ENCODE measurements around the gene HELZ.
"Not testable (repeated sequence)": the region's sequence is repeated elsewhere in the genome, so short reads cannot be mapped to it uniquely, and the experiment has no call there.

Gene HELZ

DNA sequence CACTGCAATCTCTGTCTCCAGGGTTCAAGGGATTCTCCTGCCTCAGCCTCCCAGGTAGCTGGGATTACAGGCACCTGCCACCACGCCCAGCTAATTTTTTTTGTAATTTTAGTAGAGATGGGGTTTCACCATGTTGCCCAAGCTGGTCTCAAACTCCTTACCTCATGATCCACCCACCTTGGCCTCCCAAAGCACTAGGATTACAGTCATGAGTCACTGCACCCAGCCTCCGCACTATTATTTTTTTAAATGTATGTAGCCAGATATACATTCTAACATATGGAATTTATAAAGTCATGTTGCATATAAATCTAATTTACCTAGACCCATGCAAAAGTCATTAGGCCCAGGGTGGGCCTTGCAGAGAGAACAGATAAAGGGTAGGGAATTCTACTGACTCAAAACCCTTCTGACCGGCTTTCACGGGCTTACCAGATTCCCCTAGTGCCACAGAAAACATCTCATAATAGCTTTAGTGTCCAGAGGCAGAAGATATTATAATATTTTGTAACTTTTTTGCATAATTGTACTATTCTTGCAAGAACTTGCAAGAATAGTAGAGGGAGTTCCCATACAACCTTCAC is 20.5 kb upstream of the HELZ start:
- no peak for DNase-seq (ENCODE audit: low read depth)
- H3K4me3 ChIP-seq (ENCODE audit: low read length): no peak overlapping the region
- TF ChIP-seq, protein P1, sequence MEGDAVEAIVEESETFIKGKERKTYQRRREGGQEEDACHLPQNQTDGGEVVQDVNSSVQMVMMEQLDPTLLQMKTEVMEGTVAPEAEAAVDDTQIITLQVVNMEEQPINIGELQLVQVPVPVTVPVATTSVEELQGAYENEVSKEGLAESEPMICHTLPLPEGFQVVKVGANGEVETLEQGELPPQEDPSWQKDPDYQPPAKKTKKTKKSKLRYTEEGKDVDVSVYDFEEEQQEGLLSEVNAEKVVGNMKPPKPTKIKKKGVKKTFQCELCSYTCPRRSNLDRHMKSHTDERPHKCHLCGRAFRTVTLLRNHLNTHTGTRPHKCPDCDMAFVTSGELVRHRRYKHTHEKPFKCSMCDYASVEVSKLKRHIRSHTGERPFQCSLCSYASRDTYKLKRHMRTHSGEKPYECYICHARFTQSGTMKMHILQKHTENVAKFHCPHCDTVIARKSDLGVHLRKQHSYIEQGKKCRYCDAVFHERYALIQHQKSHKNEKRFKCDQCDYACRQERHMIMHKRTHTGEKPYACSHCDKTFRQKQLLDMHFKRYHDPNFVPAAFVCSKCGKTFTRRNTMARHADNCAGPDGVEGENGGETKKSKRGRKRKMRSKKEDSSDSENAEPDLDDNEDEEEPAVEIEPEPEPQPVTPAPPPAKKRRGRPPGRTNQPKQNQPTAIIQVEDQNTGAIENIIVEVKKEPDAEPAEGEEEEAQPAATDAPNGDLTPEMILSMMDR (conservative IDR thresholded peaks at IDR 0.05; ENCODE audit: low read depth, low read length): no peak

DNA sequence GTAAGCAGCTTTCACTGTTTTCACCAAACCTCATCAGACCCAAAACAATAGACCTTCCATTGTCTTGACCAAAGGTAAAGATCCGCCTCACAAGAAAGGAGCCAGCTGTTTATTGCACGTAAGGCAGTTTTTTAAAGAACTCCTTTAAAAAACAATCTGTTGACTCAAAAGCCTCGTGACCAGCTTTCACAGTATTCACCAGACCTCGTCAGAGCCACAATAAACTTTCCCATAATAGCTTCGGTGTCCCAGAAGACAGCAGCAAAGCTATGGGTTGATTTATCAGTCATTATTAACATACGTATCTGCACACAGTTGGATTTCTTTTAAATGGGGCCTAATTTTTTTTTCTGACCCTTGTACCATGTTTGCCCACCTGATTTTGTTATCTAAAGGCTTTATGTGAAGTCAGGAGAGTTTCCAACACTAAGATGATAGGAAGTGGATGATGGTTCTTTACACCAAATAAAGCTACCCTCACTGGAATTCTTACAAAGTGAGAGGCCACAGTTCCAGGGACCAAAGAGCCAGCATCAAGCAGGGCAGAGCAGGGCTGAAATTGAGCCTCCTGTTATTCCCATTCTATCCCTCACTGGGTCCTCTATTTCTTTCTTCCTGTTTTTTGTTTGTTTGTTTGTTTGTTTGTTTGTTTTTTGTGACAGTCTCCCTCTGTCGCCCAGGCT is 17.6 kb upstream of the HELZ start:
- TF ChIP-seq, protein P1 (conservative IDR thresholded peaks at IDR 0.05; ENCODE audit: low read depth, low read length): no peak
- DNase-seq (ENCODE audit: low read depth): no peak
- no peak overlapping the region for H3K4me3 ChIP-seq (ENCODE audit: low read length)

DNA sequence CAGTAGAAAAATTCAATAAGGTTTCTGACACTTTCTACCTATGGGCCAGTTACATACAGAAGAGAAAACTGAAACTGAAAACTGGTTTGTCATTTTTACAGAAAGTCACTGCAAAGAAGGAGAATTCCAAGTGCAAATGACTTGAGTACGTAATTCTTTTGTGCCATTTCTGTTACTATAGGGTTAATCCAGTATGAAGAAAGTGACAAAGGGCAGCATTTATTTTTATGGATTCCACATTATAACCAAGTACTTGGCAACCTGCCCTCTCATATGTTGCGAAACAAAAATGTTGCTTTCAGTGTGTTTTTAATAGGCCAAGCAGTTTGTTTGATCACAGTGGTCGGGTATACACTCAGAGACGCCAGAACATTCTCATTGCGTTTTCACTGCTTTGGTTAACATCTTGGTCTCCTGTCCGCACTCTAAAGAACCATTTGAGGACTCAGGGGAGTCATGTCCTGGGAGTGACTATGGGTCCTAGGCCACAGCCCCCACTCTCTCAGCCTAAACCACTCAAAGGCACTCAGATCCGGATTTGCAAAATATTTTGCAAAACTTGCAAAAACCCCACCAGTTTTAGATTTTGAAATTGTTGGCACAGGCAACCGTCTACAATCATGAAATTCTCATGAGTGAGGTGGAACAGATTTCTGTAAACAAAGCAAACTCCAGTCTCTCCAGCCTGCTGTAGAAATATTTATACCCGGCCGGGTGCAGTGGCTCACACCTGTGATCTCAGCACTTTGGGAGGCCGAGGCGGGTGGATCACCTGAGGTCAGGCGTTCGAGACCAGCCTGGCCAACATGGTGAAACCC is 15.4 kb upstream of the HELZ start:
- TF ChIP-seq, protein P1 (conservative IDR thresholded peaks at IDR 0.05; ENCODE audit: low read depth, low read length): no peak
- DNase-seq (ENCODE audit: low read depth): peak; percentile 87
- no peak overlapping the region for H3K4me3 ChIP-seq (ENCODE audit: low read length)

DNA sequence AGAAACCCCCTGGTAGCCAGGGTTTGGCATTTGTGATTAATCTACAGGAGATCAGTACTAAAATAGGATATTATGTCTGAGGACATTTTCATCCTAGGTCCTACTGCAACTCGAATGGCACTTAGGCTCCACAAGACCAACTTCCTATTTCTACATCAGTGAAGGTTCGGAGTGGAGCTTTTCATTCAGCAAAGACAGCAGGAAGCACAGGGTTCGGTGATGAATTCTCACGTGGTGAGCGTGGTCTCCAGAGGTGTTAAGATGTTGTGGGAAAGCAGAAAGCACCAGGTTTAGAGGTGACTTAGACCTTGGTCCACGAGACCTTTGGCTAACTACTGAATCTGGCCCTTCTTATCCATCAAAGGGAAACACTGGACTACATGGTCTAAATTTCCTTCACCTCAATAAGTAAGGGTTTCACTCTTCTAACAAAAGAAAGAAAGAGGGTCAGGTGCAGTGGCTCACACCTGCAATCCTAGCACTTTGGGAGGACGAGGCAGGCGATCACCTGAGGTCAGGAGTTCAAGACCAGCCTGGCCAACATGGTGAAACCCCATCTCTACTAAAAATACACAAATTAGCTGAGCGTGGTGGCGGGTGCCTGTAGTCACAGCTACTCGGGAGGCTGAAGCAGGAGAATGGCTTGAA is 13.9 kb upstream of the HELZ start:
- TF ChIP-seq, protein P1 (conservative IDR thresholded peaks at IDR 0.05; ENCODE audit: low read depth, low read length): no peak
- DNase-seq (ENCODE audit: low read depth): no peak
- no peak overlapping the region for H3K4me3 ChIP-seq (ENCODE audit: low read length)

DNA sequence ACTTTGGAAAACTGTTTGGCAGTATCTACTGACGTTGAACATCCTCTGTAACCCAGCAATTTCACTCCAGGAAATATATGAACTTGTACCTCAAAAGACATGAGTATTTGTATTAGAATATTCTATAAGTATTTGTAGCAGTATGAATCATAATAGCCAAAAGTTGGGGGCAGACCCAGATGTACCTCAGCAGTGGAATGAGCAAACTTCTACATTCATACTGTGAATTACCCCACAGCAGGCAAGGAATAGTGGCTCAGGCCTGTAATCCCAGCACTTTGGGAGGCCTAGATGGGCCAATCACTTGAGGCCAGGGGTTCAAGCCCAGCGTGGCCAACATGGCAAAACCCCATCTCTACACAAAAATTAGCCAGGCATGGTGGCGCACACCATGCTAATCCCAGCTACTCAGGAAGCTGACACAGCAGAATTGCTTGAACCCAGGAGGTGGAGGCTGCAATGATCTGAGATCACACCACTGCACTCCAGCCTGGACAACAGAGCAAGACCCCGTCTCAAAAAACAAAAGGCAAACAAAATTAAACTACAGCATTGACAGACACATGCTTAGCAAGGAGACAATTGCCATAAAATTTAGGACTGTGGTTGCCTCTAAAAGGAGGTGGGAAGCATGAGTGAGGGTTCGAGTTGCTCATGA is 11.2 kb upstream of the HELZ start:
- TF ChIP-seq, protein P1 (conservative IDR thresholded peaks at IDR 0.05; ENCODE audit: low read depth, low read length): no peak
- no peak overlapping the region for H3K4me3 ChIP-seq (ENCODE audit: low read length)
- DNase-seq (ENCODE audit: low read depth): no peak

DNA sequence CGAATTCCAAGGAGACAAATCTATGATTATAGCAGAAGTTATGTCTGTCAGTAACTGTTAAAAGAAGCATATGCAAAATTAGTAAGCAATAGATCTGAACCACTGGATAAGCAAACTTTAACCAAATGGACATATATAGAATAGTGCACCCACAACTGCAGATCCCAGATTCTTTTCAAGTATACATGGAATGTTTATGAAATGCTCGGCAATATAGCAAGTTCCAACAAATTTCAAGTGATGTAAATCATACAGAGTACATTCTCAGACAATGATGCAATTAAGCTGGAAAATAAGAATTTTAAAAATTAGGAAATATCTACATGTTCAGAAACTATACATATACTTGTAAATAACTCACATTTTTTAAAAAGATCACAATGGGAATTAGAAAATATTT is 8.4 kb upstream of the HELZ start:
- H3K4me3 ChIP-seq (ENCODE audit: low read length): no peak overlapping the region
- TF ChIP-seq, protein P1 (conservative IDR thresholded peaks at IDR 0.05; ENCODE audit: low read depth, low read length): no peak
- DNase-seq (ENCODE audit: low read depth): peak; percentile 63

DNA sequence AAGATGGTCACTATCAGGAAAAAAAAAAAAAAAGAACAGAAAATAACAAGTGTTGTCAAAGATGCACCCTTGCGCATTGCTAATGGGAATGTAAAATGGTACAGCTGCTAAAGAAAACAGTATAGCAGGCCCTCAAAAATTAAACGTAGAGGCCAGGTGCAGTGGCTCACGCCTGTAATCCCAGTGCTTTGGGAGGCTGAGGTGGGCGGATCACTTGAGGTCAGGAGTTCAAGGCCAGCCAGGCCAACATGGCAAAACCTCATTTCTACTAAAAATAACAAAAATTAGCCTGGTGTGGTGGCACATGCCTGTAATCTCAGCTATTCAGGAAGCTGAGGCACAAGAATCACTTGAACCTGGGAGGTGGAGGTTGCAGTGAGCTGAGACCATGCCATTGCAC is 6.6 kb upstream of the HELZ start:
- DNase-seq (ENCODE audit: low read depth); H3K4me3 ChIP-seq (ENCODE audit: low read length): not testable (repeated sequence)
